NCI-H2081 treated with DMSO at 0.1 percent for 48 hours (cell line): Measurements from ENCODE around the gene MIEF2.
A peak's percentile ranks its signal among the peaks of the same experiment; 100 is the strongest.
"Not testable (repeated sequence)": the region's sequence is repeated elsewhere in the genome, so short reads cannot be mapped to it uniquely, and the experiment has no call there.

ENCODE experiments used
- DNase-seq: peaks from one replicate; lab custom pipeline; 2025; lab: John Stamatoyannopoulos, UW

MIEF2 gene, protein sequence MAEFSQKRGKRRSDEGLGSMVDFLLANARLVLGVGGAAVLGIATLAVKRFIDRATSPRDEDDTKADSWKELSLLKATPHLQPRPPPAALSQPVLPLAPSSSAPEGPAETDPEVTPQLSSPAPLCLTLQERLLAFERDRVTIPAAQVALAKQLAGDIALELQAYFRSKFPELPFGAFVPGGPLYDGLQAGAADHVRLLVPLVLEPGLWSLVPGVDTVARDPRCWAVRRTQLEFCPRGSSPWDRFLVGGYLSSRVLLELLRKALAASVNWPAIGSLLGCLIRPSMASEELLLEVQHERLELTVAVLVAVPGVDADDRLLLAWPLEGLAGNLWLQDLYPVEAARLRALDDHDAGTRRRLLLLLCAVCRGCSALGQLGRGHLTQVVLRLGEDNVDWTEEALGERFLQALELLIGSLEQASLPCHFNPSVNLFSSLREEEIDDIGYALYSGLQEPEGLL

GRCh38 chr17:18260332-18261145 lies at the start of gene MIEF2:
MIEF2 (plus strand) TSS chr17:18260662; CDS start chr17:18262721, 2,059 bp downstream.
- DNase-seq: peak; percentile 47

DNA sequence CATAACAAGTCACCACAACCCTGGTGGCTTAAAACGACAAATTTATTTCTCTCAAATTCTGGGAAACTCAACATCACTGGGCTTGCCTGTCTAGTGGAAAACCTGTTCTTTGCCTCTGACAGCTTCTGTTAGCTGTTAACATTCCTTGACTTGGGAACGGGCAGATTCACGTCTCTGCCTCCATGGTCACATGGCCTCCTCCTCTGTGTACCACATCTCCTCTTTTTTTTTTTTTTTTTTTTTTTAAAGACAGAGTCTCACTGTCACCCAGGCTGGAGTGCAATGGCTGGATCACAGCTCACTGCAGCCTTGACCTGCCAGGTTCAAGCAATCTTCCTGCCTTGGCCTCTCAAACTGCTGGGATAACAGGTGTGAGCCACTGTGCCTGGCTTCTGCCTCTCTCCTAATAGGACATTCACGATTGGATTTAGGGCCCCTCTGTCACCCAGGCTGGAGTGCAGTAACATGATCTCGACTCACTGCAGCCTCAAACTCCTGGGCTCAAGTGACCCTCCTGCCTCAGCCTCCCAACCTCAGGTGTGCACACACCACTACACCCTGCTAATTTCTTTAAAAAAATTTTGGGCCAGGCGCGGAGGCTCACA lies 46.7 kb upstream of the MIEF2 start:
- no peak for DNase-seq

GRCh38 chr17:18216906-18217305 lies 43.6 kb upstream of the MIEF2 start:
- not testable (repeated sequence) for DNase-seq

- DNase-seq: no peak
Observed at GRCh38 chr17:18217412-18218015, 42.9 kb upstream of the MIEF2 start.

DNA sequence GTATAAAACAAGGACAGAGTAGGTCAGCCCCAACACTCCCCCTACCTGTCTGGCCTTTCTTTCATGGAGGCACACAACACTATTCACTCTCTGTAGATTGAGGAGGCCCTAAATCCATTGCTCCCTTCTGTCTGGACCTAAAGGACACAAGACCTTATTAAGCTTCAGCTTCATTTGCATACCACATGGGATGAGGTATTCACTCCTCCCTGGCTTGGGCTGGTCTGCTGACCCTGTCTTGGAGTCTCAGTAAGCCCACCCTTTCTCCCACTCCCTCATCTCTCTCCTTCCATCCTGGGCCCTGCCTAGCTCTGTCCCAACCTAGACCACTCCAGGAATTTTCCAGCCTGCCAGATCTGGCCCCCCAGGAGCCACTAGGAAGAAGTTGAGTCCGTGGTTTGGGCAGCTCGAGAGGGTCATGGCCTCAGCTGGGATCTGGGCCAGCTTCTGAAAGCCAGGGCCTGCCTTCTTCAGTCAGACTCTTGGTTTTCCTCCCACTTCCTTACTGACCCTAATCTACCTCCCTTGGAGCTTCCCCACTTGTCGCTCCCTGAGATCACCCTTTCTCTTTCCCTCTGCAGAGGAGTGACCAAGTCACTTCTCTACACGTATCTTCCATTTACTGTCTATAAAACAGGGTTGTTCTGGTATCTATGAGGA lies 41.6 kb upstream of the MIEF2 start:
- DNase-seq: no peak

DNA sequence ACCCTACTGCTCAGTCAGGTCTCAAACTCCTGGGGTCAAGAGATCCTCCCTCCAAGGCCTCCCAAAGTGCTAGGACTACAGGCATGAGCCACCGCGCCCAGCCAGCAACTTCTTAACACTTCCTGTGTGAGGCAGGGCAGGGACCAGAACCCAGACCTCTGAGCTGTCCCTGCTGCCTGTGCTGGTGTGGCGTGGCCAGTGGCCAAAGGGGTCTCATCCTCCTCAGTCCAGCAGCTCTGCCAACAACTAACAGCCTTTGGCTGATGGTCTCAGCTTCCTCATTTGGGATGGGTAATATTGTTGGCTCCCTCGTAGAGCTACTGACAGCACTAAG lies 36.4 kb upstream of the MIEF2 start:
- DNase-seq: no peak

GRCh38 chr17:18224387-18225120 lies 35.9 kb upstream of the MIEF2 start:
- no peak for DNase-seq

GRCh38 chr17:18225121-18225641 lies 35.3 kb upstream of the MIEF2 start, which contains the start of gene LLGL1:
LLGL1 (plus strand) TSS chr17:18225635; CDS start chr17:18225683, 48 bp downstream.
- DNase-seq: peak; percentile 32

DNA sequence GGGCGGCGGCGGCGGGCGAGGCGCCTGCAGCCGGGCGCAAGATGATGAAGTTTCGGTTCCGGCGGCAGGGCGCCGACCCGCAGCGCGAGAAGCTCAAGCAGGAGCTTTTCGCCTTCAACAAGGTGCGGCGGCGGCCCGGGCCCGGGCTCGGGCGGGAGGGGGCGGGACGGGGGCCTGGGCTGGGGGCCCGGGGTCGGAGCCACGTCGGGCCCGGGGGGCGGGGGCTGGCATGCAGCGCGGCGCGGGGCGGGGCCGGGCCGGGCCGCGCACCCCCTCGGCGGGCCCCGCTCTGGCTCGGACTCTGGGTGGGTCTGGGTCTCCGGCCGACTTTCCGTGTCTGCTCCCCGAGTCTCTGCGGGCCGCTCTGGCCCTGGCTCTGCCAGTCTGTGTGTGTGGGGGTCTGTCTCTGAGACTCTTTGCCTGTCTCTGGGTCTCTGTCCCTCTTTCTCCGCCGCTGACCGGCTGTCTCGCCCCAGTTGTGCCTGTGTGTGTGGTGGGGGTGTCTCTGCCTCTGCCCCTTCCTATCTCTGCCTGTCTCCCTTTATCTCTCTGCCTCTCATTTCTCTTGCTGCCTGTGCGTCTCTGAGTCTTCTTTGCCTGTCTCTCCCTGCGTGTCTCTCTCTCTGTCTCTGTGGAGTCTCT lies 34.7 kb upstream of the MIEF2 start:
- DNase-seq: no peak

DNA sequence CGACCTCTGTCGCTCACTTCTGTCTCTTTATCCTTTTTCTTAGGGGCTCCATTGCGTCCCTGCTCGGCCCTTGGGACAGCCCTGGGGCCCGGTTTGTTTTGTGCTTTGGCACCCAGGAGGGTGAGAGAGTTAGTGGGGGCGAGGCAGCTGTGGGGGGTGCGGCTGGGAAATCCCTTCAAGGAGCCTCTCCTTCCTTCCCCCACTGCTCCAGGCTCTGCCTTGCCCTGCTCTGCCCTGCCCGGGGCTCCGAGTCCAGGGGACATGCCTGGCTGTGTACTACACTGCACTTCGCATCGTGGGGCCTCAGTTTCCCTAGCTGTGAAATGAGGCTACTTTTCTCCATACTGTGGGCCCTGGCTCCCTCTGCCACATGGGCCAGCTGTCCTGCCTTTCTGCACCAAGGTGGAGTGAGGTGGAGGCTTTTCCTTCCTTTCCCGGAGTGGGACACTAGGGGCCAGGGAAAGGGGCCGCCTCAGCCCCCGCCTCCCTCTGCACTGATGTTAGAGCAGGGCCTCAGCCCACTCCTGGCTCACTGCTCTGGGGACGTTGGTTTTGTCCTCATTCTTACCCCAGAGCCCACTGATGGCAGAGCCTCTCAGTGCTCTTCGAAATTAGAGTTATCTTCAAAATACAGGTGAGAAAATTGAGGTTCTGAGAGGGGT lies 34.0 kb upstream of the MIEF2 start:
- no peak for DNase-seq

- no peak for DNase-seq
Observed at GRCh38 chr17:18227635-18228034, 32.8 kb upstream of the MIEF2 start.

GRCh38 chr17:18228176-18228682 lies 32.2 kb upstream of the MIEF2 start:
- DNase-seq: no peak

- DNase-seq: no peak
Observed at GRCh38 chr17:18229254-18229653, 31.2 kb upstream of the MIEF2 start.

GRCh38 chr17:18229771-18230170 lies 30.7 kb upstream of the MIEF2 start:
- DNase-seq: no peak

DNA sequence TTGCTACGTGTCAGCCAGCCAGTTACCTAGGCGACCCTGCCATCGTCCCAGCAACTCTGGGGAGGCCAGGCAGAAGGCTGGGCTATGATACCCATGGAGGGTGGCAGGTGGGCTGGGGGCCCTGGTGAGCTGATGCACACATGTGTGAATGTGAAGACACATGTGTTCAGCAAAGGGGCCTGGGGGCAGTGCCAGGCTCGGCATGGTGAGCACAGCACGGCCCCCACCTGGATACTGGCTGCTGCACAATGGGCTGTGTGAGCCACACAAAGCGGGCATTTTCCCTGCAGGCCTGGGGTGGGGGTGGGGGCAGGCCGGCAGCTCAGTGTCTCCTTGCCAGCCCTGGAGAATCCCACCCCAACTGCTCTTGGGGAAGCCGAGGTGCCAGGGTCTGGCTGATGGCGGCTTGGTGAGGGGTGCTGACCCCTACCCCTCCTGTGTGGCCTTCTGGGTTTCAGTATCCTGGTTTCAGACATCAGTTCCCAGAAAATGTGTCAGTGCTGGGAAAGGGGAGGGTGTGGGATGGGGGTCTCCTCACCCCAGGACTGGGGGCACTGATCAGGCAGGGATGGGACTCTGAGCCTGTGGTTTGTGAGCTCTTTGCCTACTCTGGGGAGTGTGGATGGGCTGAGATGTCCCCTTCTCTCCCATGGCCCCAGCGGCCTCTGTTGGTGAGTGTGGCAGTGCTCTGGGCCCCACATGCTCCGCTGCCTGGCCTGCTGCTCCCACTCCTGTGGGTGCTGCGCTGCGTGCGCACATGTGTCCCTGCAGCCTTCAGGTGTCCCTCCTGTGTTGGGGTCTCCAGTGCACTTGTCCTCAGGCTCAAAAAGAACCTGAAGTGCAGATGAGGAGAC lies 29.9 kb upstream of the MIEF2 start:
- DNase-seq: no peak

GRCh38 chr17:18231164-18231563 lies 29.3 kb upstream of the MIEF2 start:
- no peak for DNase-seq

GRCh38 chr17:18233803-18234518 lies 26.5 kb upstream of the MIEF2 start:
- DNase-seq: no peak

GRCh38 chr17:18234853-18235380 lies 25.5 kb upstream of the MIEF2 start:
- DNase-seq: no peak
